ENCODE results near the gene MYBPC2.

MYBPC2 gene

DNA sequence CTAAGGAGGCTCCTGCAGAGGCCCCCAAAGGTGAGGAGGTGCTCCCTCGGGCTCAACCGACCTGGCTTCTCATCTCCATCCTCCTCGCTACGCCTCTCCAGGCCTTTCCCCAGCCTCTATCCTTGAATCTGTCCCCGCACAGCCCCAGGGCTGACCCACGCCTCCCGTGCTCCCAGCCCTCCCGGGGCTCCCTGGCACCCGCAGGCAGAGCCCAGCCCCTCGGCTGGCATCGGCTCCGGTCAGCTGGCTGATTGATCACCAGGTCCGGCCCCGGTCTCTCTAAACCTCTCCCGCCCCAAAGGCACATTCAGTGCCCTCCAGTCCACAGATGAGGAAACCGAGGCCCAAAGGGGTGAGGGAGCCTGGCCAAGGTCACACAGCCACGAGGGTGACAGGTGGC, 2.5 kb downstream of the MYBPC2 start:
- no peak overlapping the region for H3K27ac ChIP-seq (ENCODE audit: extremely low read depth, low read depth, low read length)
- POLR2A ChIA-PET: no interaction called here
- CTCF ChIA-PET: interaction anchor here (0.5 to 0.6 kb wide), 2 partner anchors 10 to 81 kb away, joined by 3 read pairs; no protein-coding TSS in a partner anchor
- no peaks in the 10 kb centered on the region for H3K36me3 ChIP-seq (ENCODE audit: control insufficient read depth in 2 of 2, insufficient read depth in 1 of 2, low read length in 2 of 2)
- H3K4me1 ChIP-seq (ENCODE audit: control insufficient read depth, insufficient read depth, low read length): peaks cover 11% of the 10 kb centered on the region
- TF ChIP-seq ZNF776 (tag by site-specific recombination; IDR thresholded peaks at IDR 0.05; ENCODE audit: borderline replicate concordance): no peak
- no peak for TF ChIP-seq ZNF148 (tag by site-specific recombination; IDR thresholded peaks at IDR 0.05; ENCODE audit: borderline replicate concordance)
- no peak for TF ChIP-seq KLF17 (tag by site-specific recombination; IDR thresholded peaks at IDR 0.05)
- no peak for TF ChIP-seq ZNF837 (tag by site-specific recombination; IDR thresholded peaks at IDR 0.05)
- no peak for TF ChIP-seq ZNF157 (tag by site-specific recombination; IDR thresholded peaks at IDR 0.05)
- no peak for TF ChIP-seq FEZF1 (tag by site-specific recombination; IDR thresholded peaks at IDR 0.05)
- TF ChIP-seq OSR2 (tag by site-specific recombination; IDR thresholded peaks at IDR 0.05): no peak
- no peak overlapping the region for H3K4me3 ChIP-seq (ENCODE audit: low read depth, low read length)
- no peaks in the 10 kb centered on the region for H3K9me3 ChIP-seq (ENCODE audit: control insufficient read depth, insufficient read depth, low read depth, low read length)

- ChIA-PET POLR2A (no interaction called here), CTCF (interaction anchor here (0.6 kb wide), 1 partner anchor 11 kb away, joined by 3 read pairs; no protein-coding TSS in a partner anchor)
- Histone ChIP-seq H3K4me1 (ENCODE audit: control insufficient read depth, insufficient read depth, low read length) (peaks cover 11% of the 10 kb centered on the region), H3K9me3 (ENCODE audit: control insufficient read depth, insufficient read depth, low read depth, low read length) (no peaks in the 10 kb centered on the region), H3K27ac (ENCODE audit: extremely low read depth, low read depth, low read length) (no peak overlapping the region), H3K36me3 (ENCODE audit: control insufficient read depth in 2 of 2, insufficient read depth in 1 of 2, low read length in 2 of 2) (no peaks in the 10 kb centered on the region), H3K4me3 (ENCODE audit: low read depth, low read length) (no peak overlapping the region)
- TF ChIP-seq, protein P1, sequence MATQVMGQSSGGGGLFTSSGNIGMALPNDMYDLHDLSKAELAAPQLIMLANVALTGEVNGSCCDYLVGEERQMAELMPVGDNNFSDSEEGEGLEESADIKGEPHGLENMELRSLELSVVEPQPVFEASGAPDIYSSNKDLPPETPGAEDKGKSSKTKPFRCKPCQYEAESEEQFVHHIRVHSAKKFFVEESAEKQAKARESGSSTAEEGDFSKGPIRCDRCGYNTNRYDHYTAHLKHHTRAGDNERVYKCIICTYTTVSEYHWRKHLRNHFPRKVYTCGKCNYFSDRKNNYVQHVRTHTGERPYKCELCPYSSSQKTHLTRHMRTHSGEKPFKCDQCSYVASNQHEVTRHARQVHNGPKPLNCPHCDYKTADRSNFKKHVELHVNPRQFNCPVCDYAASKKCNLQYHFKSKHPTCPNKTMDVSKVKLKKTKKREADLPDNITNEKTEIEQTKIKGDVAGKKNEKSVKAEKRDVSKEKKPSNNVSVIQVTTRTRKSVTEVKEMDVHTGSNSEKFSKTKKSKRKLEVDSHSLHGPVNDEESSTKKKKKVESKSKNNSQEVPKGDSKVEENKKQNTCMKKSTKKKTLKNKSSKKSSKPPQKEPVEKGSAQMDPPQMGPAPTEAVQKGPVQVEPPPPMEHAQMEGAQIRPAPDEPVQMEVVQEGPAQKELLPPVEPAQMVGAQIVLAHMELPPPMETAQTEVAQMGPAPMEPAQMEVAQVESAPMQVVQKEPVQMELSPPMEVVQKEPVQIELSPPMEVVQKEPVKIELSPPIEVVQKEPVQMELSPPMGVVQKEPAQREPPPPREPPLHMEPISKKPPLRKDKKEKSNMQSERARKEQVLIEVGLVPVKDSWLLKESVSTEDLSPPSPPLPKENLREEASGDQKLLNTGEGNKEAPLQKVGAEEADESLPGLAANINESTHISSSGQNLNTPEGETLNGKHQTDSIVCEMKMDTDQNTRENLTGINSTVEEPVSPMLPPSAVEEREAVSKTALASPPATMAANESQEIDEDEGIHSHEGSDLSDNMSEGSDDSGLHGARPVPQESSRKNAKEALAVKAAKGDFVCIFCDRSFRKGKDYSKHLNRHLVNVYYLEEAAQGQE (tag by site-specific recombination; IDR thresholded peaks at IDR 0.05): no peak
- TF ChIP-seq MYNN (tag by site-specific recombination; IDR thresholded peaks at IDR 0.05; ENCODE audit: borderline replicate concordance) (no peak), ZNF585B (tag by site-specific recombination; IDR thresholded peaks at IDR 0.05) (no peak), ZNF112 (tag by site-specific recombination; IDR thresholded peaks at IDR 0.05) (no peak)
- TF ChIP-seq, protein P2, sequence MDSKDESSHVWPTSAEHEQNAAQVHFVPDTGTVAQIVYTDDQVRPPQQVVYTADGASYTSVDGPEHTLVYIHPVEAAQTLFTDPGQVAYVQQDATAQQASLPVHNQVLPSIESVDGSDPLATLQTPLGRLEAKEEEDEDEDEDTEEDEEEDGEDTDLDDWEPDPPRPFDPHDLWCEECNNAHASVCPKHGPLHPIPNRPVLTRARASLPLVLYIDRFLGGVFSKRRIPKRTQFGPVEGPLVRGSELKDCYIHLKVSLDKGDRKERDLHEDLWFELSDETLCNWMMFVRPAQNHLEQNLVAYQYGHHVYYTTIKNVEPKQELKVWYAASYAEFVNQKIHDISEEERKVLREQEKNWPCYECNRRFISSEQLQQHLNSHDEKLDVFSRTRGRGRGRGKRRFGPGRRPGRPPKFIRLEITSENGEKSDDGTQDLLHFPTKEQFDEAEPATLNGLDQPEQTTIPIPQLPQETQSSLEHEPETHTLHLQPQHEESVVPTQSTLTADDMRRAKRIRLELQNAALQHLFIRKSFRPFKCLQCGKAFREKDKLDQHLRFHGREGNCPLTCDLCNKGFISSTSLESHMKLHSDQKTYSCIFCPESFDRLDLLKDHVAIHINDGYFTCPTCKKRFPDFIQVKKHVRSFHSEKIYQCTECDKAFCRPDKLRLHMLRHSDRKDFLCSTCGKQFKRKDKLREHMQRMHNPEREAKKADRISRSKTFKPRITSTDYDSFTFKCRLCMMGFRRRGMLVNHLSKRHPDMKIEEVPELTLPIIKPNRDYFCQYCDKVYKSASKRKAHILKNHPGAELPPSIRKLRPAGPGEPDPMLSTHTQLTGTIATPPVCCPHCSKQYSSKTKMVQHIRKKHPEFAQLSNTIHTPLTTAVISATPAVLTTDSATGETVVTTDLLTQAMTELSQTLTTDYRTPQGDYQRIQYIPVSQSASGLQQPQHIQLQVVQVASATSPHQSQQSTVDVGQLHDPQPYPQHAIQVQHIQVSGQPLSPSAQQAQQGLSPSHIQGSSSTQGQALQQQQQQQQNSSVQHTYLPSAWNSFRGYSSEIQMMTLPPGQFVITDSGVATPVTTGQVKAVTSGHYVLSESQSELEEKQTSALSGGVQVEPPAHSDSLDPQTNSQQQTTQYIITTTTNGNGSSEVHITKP (tag by site-specific recombination; IDR thresholded peaks at IDR 0.05): no peak
- TF ChIP-seq, protein P3, sequence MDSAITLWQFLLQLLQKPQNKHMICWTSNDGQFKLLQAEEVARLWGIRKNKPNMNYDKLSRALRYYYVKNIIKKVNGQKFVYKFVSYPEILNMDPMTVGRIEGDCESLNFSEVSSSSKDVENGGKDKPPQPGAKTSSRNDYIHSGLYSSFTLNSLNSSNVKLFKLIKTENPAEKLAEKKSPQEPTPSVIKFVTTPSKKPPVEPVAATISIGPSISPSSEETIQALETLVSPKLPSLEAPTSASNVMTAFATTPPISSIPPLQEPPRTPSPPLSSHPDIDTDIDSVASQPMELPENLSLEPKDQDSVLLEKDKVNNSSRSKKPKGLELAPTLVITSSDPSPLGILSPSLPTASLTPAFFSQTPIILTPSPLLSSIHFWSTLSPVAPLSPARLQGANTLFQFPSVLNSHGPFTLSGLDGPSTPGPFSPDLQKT (IDR thresholded peaks at IDR 0.05; ENCODE audit: borderline replicate concordance, low read depth, low read length): no peak
Measured at GRCh38 chr19:50435627-50436026, 2.9 kb downstream of the MYBPC2 start.
